HG03139 (cell line): ENCODE results near the gene RNLS.
"Not testable (repeated sequence)": the region's sequence is repeated elsewhere in the genome, so short reads cannot be mapped to it uniquely, and the experiment has no call there.

ENCODE experiments used
- ATAC-seq: cut with Tn5 transposase; IDR thresholded peaks from one replicate; pipeline ENCODE4 v1.9.1; 2021; ENCODE audit not compliant: unreplicated experiment

Gene RNLS

GRCh38 chr10:88525371-88526069 is 57.6 kb downstream of the RNLS start:
- no peak for ATAC-seq

DNA sequence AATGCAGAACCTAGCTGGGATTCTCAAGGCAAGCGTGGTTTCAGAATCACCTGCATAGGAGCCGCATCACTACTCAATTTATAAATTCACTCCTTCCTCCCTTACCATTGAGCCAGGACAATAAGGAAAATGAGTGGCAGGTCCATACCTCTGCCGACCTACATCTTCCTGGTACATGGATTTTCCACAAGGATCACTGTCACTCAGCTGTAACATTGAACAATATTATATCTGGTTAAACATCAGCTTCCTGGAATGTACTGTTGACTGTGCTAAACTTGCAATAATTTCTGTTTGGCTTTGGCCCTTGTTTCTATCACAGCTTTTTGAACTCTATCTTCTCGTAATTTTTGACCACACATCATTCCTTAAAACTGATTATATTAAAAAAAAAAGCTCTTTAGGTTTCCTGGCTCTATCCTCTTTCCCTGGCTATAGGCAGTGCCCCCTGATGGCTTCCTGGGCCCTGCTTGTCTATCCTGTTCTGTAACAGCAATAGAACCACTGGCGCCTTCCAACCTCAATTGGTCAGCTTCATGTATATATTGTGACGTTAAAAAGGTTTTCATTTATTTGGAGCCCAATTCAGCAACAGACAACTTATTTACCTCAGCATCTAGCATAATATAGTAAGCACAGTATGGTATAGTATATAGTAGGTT is 59.2 kb downstream of the RNLS start:
- no peak for ATAC-seq

DNA sequence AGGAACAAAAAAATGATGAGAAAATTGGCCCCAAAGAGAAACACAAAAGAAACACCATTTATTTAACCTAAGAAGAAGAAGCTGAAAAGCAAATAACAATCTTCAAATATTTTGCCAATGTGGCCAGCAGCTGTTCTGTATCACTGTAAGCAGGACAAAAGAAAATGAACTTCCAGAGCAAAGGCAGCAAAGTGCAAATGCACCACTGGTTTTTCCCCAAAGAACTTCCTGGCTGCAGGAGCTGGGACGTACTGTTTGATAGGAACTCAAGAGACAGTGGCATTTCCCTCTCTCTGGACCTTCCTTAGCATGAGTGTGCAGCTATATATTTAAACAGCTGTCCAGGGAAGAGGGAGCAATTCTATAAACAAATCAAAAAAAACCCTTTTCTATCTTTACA is 60.4 kb downstream of the RNLS start:
- no peak for ATAC-seq

GRCh38 chr10:88521791-88522190 is 61.3 kb downstream of the RNLS start:
- no peak for ATAC-seq

- ATAC-seq = no peak
These were observed 67.9 kb downstream of the RNLS start for GRCh38 chr10:88515235-88515634.

- no peak for ATAC-seq
These were observed 70.5 kb downstream of the RNLS start for GRCh38 chr10:88512599-88512998.

- no peak for ATAC-seq
These were observed 74.3 kb downstream of the RNLS start for GRCh38 chr10:88508796-88509195.

- no peak for ATAC-seq
These were observed 75.2 kb downstream of the RNLS start for GRCh38 chr10:88507826-88508453.

GRCh38 chr10:88507404-88507803 is 75.7 kb downstream of the RNLS start:
- ATAC-seq = no peak

DNA sequence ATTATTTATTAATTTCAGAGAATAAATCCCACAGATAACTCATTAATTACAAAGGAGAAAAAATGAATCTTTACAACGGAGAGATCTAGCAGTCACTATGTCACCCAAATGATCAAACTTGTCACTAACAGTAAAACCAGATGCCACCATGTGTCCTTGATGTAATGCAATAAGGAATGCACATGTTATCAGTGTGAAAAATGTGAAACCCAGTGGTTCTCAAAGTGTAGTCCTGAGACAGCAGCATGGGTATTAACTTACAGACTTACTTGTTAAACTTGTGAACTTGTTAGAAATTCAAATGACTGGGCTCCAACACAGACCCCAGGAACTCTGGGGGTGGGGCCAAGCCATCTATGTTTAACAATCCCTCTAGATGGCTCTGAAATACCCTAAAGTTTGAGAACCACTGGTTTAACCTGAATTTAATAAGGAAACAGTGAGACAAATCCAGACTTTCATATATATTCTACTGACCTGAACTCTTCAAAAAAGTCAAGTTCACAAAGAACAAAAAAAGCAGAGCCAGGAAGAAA is 77.4 kb downstream of the RNLS start:
- no peak for ATAC-seq

DNA sequence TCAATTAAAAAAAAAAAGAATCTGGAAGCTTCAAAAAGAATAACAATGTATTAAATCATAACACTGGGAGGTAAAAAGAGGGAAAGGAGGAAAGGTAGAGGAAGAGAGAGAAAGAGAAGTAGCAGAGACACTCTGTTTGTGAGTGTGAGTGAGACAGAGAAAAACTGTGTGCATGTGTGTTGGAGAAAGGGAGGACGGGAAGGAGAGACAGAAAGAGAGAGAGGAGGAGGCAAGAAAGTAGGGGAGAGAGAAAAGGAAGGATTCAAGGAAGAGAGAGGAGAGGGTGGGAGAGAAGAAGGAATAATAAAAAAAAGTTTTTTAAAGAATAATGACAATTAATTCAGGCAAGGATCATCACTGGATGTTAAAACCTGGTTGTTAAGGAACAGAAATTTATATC is 77.9 kb downstream of the RNLS start:
- no peak for ATAC-seq

DNA sequence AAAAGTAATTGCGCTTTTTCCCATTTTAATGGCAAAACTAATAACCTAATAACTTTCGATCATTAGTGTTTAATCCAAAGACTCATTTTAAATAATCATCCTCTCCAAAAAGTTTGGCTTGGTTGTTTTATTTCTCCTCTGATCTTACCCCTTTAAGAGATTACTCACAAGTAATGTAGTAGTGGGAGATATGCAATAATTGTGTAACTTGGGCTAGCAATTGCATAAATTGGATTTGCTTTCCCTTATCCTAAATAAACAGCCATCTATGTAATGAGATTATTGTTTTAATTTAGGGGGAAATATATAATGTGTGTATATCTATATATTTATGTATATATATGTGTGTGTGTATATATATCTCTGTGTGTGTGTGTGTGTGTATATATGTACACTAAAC is 82.5 kb downstream of the RNLS start:
- no peak for ATAC-seq

- no peak for ATAC-seq
These were observed 83.3 kb downstream of the RNLS start for GRCh38 chr10:88499569-88500470.

GRCh38 chr10:88497913-88498312 is 85.2 kb downstream of the RNLS start:
- no peak for ATAC-seq

DNA sequence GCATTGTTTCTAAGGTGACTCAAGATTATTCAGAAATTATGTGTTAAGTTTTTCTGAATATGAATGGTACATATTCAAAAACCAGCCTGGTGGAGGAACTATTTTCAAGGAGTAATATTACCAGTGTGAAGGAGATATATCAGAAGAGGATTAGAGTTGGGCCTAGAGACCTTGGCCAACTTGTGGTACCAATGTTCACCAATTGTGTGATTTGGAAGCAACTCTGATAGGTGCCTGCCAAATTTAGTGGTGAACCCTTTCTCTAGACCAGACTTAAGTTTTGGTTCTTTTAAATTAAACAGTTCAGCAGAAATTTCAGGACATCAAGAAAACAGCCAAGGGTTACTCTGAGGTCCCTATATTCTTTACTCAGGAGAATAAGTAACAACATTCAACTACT is 88.6 kb downstream of the RNLS start:
- ATAC-seq = no peak

DNA sequence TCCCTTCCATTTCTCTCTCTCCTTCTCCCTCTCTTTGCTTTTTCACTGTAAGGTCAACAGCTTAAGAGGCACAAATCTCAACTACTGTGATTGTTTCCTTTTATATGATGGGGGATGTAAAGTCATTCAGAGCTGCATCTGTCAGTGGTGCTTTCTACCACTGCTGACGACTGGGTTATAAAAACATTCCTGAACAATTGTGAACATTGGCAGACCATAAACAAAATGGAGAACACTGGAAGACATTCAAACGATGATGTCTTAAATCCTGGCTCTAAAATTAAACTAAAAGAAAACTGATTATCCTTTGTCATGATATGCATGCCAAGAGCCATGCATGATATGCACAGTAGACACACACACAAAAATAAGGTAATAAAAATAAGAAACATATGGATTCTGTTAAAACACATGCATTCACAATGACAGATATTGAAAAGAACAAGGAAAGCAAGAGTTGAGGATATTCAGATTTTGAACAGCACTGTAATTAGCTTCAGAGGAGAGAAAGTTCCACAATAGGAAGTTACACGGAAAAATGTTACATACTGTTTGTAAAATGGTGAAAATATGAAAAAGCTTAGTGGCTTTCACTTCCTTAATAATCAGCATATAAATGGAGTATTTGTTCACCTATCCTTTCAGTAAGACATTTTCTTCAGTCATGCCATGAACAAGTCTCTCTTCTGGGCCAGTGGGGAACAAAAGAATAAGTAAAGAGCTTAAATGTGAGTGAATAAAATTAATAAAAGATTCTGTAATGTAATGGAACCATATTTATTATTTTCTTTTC is 89.2 kb downstream of the RNLS start:
- no peak for ATAC-seq

- ATAC-seq = no peak
These were observed 91.8 kb downstream of the RNLS start for GRCh38 chr10:88491314-88491713.

DNA sequence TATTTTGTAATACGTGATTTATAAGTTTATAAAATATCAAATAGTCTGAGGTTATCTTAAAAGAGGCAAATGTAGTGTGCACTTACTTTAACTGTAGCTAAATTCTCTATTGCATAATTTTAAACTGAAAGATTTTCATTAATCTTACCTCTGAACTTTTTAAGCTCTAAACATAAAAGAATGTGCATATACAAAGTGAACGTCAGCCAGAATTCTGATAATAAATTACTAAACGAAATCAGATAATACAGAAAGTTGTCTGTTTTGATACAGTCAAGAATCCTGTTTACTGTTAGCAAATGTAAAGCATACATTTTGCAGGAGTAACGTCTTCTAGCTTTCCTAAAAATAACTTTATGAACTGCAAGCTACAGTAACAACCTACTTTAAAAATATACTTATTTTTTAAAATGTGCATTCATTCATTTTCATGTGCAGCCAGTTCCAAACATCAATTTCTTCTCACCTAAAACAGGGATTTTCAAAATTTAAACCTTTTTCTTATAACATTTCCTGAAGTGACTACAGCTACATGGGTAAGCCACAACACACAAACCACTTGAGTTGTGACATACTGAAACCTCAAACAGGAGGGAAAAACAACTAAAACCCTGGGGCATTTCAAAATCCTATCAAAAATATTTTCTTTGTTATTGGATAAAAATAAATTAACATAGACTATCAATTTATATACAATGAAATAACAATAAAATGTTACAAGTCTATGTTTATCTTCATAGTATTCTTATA is 92.7 kb downstream of the RNLS start:
- ATAC-seq = no peak

DNA sequence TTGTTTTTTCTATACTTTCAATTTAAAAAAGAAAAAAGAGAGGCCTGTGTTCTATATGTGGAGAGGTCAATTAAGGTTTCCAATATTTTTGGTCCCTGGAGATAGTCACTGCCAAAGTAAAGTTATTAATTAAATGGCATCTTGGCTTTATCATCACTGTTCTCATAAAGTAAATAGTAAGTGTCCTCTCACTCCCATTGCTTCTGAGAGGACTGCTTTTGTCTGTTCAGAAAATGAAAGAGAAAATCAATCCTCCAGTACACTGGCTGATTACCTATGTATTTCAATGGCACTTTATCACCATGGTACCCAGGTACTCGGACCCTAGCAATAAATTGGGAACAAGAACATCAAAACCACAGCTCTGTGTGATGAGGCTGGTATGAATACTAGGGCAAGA is 94.0 kb downstream of the RNLS start:
- ATAC-seq = no peak

DNA sequence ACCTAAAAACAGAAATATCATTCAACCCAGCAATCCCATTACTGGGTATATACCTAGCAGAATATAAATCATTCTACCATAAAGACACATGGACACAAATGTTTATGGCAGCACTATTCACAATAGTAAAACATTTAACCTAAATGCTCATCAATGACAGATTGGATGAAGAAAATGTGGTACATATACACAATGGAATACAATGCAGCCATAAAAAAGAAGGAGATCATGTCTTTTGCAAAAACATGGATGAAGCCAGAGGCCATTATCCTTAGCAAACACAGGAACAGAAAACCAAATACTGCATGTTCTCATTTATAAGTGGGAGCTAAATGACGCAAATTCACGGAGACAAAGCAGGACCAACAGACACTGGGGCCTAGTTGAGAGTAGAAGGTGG is 96.3 kb downstream of the RNLS start:
- not testable (repeated sequence) for ATAC-seq
